IgD-negative memory B cell (primary cell): ENCODE measurements around the gene TSR3. TPM values are rescaled to one million over a fixed set of nuclear protein-coding genes. Genes with fewer than 3 reads are reported as not detected.

ENCODE experiments used
- H3K27ac Mint-ChIP-seq, 3 donors: one replicate each; pipeline ENCODE4 v1.8.0; 2020 to 2022; ENCODE audit warnings: mild to moderate bottlenecking in 3 of 3, mixed read lengths in 3 of 3, moderate library complexity in 1 of 3
- H3K27me3 Mint-ChIP-seq: one replicate; pipeline ENCODE4 v1.8.0; 2021; ENCODE audit warnings: mixed read lengths
- H3K36me3 Mint-ChIP-seq: one replicate; pipeline ENCODE4 v1.8.0; 2020; ENCODE audit warnings: mild to moderate bottlenecking, mixed read lengths
- H3K4me1 Mint-ChIP-seq, 3 donors: one replicate each; pipeline ENCODE4 v1.8.0; 2020 to 2022; ENCODE audit warnings: mixed read lengths in 3 of 3, mild to moderate bottlenecking in 1 of 3
- H3K4me3 Mint-ChIP-seq, 4 donors: one replicate each; pipeline ENCODE4 v1.8.0; 2020 to 2022; ENCODE audit warnings: mild to moderate bottlenecking in 4 of 4, mixed read lengths in 4 of 4, moderate library complexity in 3 of 4
- H3K9me3 Mint-ChIP-seq, 3 donors: one replicate each; pipeline ENCODE4 v1.8.0; 2020 to 2021; ENCODE audit warnings: mixed read lengths in 3 of 3, mild to moderate bottlenecking in 1 of 3
- polyA plus RNA-seq: library from polyadenylated mRNA; unstranded; fragments of 300-500 nt; fragmentation: Illumina TruSeq; gene quantifications from one replicate; pipeline ENCODE4 v1.2.3, GENCODE V29; 2021

Gene TSR3
- polyA plus RNA-seq, 1 donor from 2014 or later: 116 TPM

DNA sequence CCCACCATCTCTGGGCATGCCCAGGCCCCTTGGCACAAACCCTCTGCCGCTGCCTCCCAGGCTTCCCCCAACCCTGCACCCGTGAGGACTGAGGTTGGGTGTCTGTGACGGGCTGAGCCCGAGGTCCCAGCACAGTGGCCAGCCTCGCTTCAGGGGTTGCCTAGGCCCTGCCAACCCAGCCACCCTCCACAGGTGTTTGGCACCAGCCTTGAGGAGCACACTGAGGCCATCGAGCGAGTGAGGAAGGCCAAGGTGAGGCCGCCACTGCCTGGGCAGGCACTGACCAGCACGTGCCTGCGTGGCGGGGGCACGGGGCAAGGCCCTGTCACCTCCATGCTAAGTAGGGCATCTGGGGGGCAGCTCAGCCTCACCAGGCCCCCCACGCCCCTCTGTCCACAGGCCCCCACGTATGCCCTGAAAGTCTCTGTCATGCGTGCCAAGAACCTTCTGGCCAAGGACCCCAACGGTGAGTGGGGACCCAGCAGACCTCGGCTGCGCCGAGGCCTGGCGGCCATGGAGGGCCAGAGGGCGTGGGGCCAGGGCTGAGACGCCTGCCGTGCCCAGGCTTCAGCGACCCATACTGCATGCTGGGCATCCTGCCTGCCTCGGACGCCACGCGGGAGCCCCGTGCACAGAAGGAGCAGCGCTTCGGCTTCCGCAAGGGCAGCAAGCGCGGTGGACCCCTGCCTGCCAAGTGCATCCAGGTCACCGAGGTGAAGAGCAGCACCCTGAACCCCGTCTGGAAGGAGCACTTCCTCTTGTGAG lies 10.8 kb downstream of the TSR3 start:
- Mint-ChIP-seq H3K9me3 (no peaks in the 10 kb centered on the region), H3K27ac (peak overlapping the region in 2 of 3 donors; percentile 10 to 70), H3K4me3 (peak overlapping the region in 3 of 4 donors; percentile 22 to 35 (median 33)), H3K27me3 (no peaks in the 10 kb centered on the region), H3K4me1 (peaks cover 3 to 20% (median 13%) of the 10 kb centered on the region in 3 donors), H3K36me3 (no peaks in the 10 kb centered on the region)

DNA sequence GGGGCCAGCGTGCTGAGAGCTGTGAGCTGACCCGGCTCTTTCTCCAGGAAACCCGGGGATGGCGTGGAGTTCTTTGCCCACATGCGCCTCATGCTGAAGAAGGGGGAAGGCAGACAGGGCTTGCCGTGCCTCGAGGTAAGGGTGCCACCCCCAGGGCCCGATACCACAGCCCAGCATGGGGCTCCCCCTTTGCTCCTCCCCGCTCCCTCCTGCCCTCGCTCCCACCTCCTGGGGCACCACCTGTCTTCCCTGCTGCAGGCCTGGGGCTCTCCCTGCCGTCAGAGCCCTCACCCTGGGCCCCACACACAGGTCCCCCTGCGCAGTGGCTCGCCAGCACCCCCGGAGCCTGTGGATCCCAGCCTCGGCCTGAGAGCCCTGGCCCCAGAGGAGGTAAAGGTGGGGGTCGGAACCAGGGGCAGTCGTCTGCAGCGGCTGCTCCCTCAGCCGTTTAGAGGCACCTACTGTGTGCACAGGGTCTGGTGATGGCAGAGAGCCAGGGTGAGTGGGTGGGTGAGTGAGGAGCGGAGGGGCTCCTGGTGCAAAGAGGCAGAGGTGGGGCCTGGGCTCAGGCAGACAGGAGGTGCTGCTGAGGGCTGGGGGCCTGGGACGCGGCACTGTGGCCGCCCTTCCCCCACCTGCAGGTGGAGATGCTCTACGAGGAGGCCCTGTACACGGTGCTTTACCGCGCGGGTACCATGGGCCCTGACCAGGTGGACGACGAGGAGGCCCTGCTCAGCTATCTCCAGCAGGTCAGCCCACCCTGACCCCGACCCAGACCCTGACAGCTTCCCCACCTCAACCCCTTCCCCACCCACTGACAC lies 12.6 kb downstream of the TSR3 start:
- no peaks in the 10 kb centered on the region for H3K9me3 Mint-ChIP-seq
- H3K27me3 Mint-ChIP-seq: peaks cover 7% of the 10 kb centered on the region
- H3K36me3 Mint-ChIP-seq: no peaks in the 10 kb centered on the region
- peaks cover 3 to 26% (median 19%) of the 10 kb centered on the region in 3 donors for H3K4me1 Mint-ChIP-seq
- peak overlapping the region in 2 of 4 donors; percentile 9 to 28 for H3K4me3 Mint-ChIP-seq
- H3K27ac Mint-ChIP-seq: no peak overlapping the region

GRCh38 chr16:1338119-1338730 lies 13.5 kb downstream of the TSR3 start:
- Mint-ChIP-seq H3K36me3 (no peaks in the 10 kb centered on the region), H3K9me3 (no peaks in the 10 kb centered on the region), H3K4me3 (peak overlapping the region in 1 of 4 donors; percentile 30), H3K27me3 (peaks cover 7% of the 10 kb centered on the region), H3K4me1 (peaks cover 3 to 23% (median 15%) of the 10 kb centered on the region in 3 donors), H3K27ac (peak overlapping the region in 1 of 3 donors; percentile 42)

- H3K27ac Mint-ChIP-seq: peak overlapping the region in 2 of 3 donors; percentile 27 to 83
- H3K36me3 Mint-ChIP-seq: no peaks in the 10 kb centered on the region
- H3K9me3 Mint-ChIP-seq: no peaks in the 10 kb centered on the region
- H3K4me1 Mint-ChIP-seq: peaks cover 3 to 22% (median 14%) of the 10 kb centered on the region in 3 donors
- H3K4me3 Mint-ChIP-seq: peak overlapping the region in 1 of 4 donors; percentile 75
- H3K27me3 Mint-ChIP-seq: peaks cover 10% of the 10 kb centered on the region
These were observed 14.2 kb downstream of the TSR3 start for GRCh38 chr16:1337486-1337885.

- Mint-ChIP-seq H3K9me3 (no peaks in the 10 kb centered on the region), H3K36me3 (peaks cover 2% of the 10 kb centered on the region), H3K4me3 (peak overlapping the region in 3 of 4 donors; percentile 60 to 75 (median 63)), H3K4me1 (peaks cover 4 to 19% (median 13%) of the 10 kb centered on the region in 3 donors), H3K27me3 (peaks cover 13% of the 10 kb centered on the region), H3K27ac (peak overlapping the region; percentile 59 to 83 (median 76))
These were observed 15.1 kb downstream of the TSR3 start for GRCh38 chr16:1336619-1337018.

- Mint-ChIP-seq H3K4me1 (peaks cover 6 to 24% (median 17%) of the 10 kb centered on the region in 3 donors), H3K27ac (peak overlapping the region; percentile 80 to 86 (median 83)), H3K36me3 (peaks cover 3% of the 10 kb centered on the region), H3K9me3 (no peaks in the 10 kb centered on the region), H3K4me3 (peak overlapping the region in 2 of 4 donors; percentile 37 to 75), H3K27me3 (peaks cover 16% of the 10 kb centered on the region)
These were observed 15.7 kb downstream of the TSR3 start for GRCh38 chr16:1335996-1336395.

DNA sequence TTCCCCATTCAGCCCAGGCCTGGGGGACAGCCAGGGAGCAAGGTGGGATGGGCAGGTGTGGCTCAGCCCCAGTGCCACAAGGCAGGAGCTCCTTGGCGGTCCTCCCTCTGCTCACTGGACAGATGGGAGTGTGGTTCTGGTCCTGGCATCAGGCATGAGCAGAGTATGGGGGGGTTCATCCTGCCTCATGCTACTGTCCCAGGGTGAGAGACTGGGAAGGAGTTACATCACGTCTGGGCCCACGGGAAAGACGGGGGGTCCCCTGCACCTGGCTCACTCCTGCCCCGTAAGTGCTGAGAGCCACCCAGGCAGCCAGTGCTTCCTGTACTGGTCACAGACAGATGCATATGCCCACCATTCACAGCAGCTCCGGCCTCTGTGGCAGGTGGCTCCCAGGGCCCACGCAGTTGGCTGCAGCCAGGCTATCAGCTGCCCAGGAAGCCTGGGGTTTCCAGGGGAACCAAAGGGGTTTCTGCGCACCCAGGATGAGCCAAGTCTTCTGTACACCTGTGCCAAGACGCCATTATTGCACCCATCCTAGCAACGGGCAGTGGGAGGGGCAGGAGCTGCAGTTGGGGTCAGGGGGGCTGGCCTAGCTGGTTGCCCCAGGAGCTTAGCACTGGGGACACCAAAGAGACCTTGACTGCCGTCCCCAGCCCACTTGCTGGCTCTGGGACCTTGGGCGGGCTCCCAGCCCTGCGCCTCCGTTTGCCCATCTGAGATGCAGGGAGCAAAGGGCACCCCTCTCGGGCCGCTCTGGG lies 16.3 kb downstream of the TSR3 start:
- Mint-ChIP-seq H3K4me1 (peaks cover 6 to 23% (median 17%) of the 10 kb centered on the region in 3 donors), H3K36me3 (peaks cover 3% of the 10 kb centered on the region), H3K9me3 (no peaks in the 10 kb centered on the region), H3K27ac (peak overlapping the region; percentile 80 to 86 (median 83)), H3K27me3 (peaks cover 16% of the 10 kb centered on the region), H3K4me3 (peak overlapping the region; percentile 60 to 88 (median 72))

GRCh38 chr16:1334739-1335138 lies 16.9 kb downstream of the TSR3 start:
- Mint-ChIP-seq H3K4me1 (peaks cover 6 to 23% (median 17%) of the 10 kb centered on the region in 3 donors), H3K9me3 (no peaks in the 10 kb centered on the region), H3K36me3 (peaks cover 3% of the 10 kb centered on the region), H3K27me3 (peaks cover 16% of the 10 kb centered on the region), H3K4me3 (peak overlapping the region in 3 of 4 donors; percentile 68 to 88 (median 75)), H3K27ac (peak overlapping the region in 2 of 3 donors; percentile 83 to 86)

DNA sequence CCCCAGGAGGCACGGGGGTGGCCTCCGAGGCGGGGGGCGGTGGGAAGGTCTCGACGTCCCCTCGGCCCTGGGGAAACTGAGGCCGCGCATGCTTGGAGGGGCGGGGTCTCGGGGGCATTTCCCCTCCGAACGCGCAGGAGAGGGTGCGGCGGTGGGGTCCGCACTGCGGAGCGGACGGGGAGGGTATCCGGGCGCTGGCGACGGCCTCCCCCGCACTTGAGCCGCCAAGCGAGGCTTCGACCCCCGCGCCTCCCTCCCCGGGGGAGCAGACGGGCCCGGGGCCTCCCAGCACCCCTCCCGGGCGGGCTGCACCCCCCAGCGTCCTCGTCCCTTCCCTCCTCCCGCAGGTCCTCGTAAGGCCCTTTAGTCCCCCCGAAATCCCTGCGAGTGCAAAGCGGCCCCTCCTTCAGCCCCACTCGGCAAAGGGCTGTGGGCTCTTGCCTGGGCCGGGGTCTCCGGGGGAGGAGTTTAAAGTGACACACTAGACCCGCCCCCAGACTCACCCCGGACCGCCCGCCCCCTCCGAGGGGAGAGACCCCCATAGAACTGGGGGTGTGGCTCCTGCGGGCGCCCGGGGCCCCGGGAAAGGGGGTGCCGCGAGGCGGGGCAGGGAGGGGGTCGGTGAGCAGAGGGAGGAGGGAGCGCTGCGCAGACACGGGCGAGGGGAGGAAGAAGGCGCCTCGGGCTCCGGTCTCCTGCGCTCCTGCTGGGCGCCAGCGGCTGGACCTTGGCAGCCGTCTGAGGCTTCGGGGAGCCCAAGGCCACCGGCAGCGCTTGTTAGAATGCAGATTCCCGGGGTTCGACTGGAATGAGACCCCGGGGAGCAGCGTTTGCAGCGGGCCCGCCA lies 17.6 kb downstream of the TSR3 start:
- H3K36me3 Mint-ChIP-seq: peaks cover 3% of the 10 kb centered on the region

GRCh38 chr16:1333149-1333812 lies 18.4 kb downstream of the TSR3 start, which contains the start of gene BAIAP3:
BAIAP3 (plus strand) TSS chr16:1333645; CDS start chr16:1338550, 4,905 bp downstream.
- Mint-ChIP-seq H3K4me3 (peak within 1 kb of the TSS; percentile 83 to 94 (median 93)), H3K4me1 (peaks cover 6 to 23% (median 21%) of the 10 kb centered on the region in 3 donors), H3K36me3 (peaks cover 3% of the 10 kb centered on the region), H3K9me3 (no peaks in the 10 kb centered on the region), H3K27ac (peak within 1 kb of the TSS; percentile 98 to 100 (median 98)), H3K27me3 (peaks cover 16% of the 10 kb centered on the region)

More for the DNA sequence above, 17.6 kb downstream of the TSR3 start:
- peak overlapping the region; percentile 68 to 88 (median 72) for H3K4me3 Mint-ChIP-seq
- H3K4me1 Mint-ChIP-seq: peaks cover 6 to 23% (median 20%) of the 10 kb centered on the region in 3 donors
- H3K27ac Mint-ChIP-seq: peak overlapping the region in 2 of 3 donors; percentile 71 to 83
- no peaks in the 10 kb centered on the region for H3K9me3 Mint-ChIP-seq
- peaks cover 16% of the 10 kb centered on the region for H3K27me3 Mint-ChIP-seq

- Mint-ChIP-seq H3K27ac (peak overlapping the region; percentile 98 to 100 (median 98)), H3K9me3 (no peaks in the 10 kb centered on the region), H3K36me3 (peaks cover 3% of the 10 kb centered on the region), H3K27me3 (peaks cover 16% of the 10 kb centered on the region), H3K4me3 (peak overlapping the region; percentile 83 to 94 (median 93)), H3K4me1 (peaks cover 6 to 23% (median 21%) of the 10 kb centered on the region in 3 donors)
These were observed 19.0 kb downstream of the TSR3 start for GRCh38 chr16:1332618-1333148.

- peaks cover 3% of the 10 kb centered on the region for H3K36me3 Mint-ChIP-seq
- no peaks in the 10 kb centered on the region for H3K9me3 Mint-ChIP-seq
- peak overlapping the region; percentile 83 to 94 (median 93) for H3K4me3 Mint-ChIP-seq
- peaks cover 6 to 23% (median 21%) of the 10 kb centered on the region in 3 donors for H3K4me1 Mint-ChIP-seq
- peaks cover 16% of the 10 kb centered on the region for H3K27me3 Mint-ChIP-seq
- H3K27ac Mint-ChIP-seq: peak overlapping the region; percentile 98 to 100 (median 98)
These were observed 19.7 kb downstream of the TSR3 start for GRCh38 chr16:1331712-1332617.
